ENCODE results near the gene TNS1.

The TNS1 gene

DNA sequence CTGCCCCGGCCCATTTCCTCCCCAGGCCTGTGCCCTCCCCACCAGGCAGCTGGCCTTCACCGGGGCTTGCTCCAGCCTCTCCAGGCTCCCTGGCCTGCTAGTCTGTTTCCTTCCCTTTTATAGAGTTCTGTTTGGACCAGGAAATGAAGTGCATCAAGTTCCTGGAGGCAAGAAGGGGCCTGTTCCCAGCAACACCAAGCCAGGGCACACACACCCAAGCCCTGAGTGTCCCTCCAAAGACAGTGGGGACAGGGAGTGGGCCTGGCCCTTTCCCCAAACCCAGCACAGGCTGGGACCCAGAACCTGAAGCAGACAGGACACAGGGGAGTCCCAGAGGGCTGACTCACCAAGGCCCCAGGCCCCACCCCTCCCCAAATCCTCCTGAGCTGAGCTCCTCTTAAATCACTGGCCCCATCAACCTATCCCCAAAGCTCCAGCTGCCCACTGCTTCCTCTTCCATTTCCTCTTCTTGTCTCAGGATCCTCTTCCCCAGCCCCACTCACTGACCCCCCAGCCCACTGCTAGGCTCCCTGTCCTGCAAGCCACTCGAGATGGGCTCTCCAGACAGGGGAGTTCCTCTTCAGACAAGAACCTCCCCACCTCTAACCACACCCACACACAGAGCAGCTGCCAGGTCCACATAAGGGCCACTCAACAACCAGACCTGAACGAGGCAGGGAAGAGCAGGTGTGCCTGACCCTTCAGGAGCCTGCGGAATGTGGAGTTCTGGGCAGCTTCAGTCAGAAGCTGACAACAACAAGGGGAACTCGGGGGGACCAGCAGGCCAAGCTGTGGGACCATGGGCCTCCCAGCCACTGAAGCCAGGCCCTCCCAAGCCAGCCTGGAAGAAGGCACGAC lies 74.2 kb downstream of the TNS1 start:
- DNase-seq = no peak

DNA sequence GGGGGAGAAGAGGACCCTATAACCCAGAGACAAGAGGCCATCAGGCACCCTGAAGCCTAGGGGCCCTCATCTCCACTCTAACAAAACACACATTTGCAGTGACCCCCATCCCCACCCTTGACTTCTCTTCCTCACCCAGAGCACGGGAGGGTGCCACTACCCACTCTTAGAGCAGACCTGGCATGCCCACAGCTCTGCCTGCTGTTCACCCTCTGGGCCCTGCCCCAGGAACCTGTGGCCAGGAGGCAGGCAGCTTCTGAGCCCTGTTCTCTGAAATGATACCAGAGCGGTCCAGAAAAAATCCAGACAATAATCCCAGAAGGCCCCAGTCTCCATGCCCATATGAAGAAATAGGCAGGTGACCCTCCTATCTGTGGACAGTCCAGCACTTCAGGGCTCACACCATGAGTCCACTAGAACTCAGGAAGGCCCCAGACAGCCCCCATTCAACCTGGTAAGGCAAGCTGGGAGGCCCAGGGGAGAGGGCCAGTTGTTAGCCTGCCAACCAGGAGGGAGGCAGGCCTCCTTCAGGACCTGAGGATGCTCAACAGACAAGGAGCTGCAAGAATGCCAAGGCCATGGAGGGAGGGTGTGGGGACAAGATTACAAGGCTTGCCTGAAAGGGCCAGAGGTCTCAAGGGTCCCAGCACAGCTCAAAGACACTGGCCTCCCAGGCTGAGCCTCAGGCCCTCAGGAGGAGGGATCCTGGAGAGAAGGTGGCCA lies 75.0 kb downstream of the TNS1 start:
- no peak for DNase-seq

DNA sequence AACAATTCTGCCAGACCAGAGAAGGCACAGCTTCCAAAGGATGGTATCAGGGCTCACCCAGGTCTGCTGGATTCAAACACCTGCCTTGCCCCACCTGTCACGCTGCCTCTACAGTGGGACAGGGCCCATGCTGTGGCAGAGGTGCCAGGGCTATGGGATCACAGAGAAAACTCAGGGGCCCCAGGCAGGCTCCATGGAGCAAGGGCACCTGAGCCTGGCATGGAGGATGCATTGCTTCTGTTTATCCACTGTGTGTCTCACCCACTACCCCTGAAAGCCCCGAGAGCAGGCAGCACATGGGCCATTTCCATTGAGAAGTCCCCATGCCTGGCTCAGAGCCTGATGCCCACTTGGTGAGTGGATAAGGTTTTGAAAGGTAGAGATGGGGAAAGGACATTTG lies 76.0 kb downstream of the TNS1 start:
- DNase-seq = no peak

DNA sequence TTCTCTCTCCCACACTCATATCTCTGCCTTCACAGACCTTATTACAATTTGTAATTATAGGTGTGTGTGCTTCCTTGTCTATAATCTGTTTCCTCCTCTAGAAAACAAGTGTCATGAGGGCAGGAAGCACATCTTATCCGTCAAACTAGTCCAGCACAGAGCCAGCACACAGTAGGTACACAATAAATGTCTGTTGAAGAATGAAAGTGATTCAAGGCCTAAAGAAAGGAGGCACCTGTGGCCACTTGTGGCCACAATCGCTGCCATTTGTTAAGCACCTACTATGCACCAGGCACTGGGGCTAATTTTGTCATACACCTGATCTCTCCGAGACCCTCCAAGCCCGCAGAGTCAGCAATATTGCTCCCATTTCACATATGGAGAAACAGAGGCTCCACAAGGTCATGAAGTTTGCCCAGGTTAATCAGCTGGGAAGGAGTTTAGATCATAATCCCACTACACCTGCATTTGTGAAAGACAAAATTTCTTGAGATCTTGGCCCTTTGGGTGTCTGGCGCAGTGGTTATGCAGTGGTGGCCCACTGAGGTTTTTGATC lies 78.4 kb downstream of the TNS1 start:
- DNase-seq = no peak

DNA sequence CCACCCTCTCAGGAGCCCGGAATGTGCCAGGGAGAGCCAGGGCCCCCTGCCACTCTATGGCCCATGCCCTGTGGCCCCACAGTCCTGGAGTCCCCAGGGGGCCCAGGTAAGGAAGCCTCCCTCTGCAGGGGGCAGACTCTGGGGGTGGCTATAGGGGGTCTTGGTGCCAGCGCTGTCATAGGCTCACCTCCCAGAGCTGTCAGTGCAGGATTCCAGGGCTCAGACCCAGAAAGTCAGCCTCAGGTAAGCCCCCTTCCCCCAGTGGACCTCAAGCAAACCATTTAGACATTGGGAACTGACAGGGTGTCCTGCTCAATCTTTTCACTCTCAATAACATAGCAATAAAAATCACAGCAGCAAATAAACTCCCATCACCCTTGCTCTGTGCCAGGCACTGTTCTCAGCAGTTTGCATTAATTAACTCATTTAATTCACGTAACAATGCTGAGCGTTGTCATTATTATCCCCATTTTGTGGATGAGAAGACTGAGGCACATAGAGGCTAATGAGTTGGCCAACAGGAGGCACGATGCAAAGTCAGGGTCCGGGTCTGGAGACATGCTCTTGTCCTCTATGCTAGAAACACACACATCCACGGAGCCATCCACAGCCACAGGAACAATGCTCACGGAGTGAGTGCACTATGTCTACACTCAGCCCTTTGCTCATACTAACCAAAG lies 79.6 kb downstream of the TNS1 start:
- no peak for DNase-seq

DNA sequence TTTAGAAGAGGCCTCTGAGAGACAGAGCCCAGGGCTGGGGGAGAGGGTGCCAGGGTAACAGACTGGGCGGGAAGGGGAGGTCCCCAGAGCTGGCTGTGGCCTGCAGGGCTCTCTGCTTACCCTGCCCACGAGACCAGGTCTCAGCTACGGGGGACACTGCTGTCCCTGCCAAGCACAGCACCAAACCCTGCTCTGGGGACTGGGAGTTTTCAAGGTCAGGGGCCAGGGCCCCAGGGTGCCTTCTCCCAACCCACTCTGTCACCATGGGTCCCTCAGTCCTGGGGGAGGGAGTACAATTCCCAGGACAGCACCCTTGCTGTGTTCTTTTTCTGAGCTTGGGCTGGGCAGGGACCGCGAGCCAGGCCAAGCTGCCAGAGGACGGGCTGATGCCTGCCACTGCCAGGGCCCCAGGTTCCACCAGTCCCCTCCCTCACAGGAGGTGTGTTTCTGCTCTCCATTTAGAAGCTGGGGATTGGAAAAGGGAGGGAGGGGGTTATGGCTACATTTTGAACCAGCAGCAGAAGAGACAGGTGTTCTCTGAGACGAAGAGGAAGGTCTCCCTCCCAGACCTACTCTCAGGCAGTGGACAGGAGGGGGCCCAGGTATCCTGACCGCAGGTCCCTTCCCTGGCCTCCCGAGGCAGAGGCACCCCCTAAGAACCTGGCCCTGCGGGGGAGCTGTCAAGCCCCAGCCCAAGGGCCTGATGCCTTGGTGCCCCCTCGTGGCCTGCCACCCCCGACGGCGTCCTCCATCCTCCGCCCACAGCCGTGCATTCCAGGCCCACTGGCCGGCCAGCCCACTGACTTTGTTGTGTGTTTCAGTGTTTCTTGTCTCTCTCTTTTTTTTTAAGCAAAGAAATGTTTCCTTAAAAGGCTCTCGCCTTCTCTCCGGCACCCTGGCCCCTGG lies 80.4 kb downstream of the TNS1 start:
- no peak for DNase-seq

DNA sequence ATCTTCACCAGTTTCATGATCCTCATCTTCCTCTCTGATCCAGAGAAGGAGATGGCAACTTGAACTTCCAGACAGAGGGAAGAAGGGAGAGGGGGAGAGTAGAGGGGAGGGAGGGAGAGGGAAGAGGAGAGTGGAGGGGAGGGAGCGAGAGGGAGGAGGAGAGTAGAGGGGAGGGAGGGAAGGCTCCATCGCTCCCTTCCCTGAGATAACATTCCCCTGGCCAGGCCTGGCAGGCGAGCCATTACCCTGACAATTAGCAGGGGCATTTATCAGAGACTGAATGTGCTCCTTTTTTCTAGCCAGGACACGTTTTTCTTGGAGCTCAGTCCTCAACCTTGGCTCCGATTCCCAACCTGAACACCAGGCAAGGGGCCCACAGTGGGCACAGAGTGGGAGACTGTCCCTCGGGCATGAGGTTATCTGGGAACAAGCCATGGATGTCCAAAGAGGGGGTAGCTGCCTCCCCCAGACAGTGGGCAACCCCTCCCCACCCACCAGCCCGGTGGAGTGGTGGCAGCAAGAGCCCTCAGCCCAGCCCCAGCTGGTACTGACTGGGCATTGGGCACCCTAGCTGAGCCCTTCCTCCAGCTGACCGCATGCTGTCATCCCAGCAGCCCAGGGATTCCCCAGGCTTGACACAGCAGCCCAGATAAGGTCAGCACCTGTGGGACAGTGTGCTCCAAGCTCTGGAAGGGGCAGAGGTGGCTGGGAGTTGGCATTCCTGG lies 81.8 kb downstream of the TNS1 start:
- DNase-seq = no peak

DNA sequence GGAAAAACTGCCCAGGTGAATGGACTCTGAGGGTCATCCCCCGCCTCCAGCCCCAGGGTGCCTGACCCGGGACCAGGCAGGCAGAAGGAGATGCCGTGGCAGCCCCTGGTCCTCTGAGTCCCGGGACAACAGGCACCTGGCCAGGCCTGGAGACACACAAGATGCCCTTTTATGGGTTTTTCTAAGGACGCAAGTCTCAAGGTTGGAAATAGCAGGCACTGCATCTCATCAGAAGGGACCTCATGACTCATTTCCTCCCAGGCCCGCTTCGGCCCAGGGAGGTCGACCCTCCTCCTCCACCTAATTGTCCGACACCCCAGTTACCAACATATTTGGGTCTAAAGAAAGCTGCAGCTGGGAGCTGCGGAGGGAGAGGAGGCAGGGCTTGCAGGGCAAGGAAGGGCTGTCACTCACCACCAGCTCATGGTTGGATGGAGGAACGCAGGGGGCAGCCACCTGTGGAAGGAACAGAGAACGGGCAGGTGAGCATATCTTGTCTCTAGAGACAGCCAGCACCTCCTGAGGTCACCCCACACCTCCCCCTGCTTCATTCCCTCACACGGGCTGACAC lies 82.9 kb downstream of the TNS1 start:
- no peak for DNase-seq

DNA sequence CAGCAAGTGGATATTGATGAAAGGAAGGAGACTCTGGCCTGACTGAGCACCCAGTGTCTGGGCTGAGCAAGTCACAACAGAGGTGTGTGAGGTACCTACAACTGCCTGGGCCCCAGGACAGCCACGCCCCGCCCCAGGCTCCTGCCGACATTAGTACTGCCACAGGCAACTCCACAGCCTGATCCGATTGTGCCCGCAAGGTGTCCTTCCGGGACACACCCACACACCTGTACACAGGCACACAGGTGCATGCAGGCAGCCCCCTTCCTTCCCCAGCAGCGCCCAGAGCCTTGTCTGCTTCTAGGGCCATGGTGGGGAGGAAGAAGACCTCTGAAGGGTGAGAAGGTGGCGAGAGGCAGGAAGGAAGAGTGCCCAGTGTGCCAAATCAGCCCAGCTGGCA lies 83.6 kb downstream of the TNS1 start:
- DNase-seq = no peak

DNA sequence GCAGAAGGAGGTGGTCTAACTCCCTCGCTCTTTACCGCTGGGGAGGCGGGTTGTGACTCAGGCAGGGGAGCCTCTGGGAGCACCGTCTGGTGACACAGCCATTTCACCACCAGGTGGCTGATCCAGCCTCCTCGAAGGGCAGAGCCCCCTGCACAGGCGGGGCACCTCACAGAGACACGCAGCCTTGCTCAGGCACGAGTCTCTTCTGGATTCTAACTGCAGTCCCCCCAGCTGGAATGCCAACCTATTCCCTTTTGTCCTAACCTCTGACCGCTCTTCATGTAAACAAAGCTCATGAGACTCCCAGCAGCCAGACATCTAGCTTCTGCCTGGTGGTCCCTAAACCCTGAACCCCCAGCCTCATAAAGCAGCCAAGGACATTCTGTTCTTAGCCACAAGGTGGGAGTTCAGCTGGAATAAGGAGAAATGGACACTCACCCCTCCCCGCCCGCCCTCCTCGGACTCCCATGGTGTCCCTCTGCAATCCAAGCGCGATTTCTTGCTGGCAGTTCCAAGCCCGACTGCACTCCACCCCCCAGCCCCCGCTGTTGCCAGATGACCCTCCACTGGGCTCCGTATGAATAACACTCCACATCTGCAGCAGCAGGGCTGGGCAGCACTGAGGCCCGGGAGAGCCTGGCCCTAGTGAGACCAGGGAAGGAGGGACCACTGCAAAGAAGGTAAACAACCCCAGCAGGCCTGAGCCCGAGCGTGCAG lies 84.3 kb downstream of the TNS1 start:
- DNase-seq = no peak

DNA sequence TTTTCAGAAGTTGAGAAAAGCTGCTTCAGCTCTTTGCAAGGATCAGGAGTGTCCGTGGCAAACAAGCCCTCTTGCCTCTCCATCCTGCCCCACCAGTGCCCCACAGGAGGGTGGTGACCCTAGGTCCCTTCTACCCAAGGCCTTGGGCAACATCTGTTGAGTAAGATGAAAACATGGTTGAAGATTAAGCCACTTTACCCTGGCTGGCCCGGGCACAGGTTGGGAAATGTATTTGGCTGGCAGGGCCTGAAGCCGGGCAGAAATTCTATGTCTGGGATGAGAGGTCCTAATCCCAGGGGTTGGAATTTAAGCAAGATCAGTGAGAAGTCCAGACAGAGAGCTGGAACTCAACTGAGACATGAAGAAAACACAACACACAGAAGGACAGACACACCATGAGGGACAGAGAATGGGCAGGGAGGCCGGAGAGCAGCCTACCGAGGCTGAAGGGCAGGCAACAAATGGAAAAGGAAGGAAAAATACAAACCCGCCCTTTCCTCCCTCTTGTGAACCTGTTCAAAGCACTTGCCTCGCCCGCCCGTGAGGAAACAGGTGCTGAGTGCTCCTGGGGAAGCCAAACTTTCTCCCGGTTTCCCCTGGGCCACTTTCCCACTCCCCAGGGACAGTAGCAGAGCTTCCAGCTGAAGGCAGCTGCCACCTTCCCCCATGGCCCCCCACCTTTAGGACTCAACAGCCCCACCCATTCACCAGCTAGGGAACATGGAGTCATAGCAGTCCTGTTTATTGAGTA lies 86.1 kb downstream of the TNS1 start:
- DNase-seq = no peak

DNA sequence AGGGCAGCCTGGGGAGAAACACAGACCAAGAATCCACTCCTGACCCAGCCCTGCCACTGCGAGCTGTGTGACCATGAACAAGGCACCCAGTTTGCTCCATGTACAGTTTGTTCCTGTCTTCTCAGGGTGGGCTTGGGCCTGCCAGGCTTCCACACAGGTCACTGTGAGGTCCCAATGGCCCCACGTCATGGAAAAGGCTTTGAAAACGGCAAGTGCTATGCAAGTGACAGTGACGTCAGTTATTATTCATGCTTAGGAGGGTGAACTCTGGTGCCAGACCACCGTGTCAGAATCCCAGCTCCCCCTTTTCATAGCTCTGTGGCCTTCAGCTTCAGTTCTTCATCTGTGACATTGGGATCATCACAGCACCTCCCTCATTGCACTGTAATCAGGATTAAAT lies 87.1 kb downstream of the TNS1 start:
- no peak for DNase-seq

DNA sequence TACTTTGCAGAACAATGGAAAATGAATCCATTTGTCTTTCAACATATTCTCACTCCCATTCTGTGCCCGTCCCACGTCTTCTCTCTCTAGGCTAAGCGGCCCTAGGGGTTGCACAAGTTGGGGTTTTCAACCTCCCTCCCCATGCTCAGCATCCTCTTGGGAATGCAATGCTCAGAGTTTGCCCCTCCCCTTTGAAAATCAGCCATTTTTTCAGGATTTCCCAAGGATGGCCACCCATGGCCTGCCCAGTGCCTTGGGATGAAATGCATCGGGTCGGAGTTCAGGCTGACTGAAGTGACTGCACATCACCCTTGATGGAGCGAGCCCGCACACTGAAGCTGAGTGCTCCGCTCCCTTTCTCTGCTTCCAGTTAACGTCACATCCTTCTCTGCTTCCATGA lies 87.9 kb downstream of the TNS1 start:
- no peak for DNase-seq

DNA sequence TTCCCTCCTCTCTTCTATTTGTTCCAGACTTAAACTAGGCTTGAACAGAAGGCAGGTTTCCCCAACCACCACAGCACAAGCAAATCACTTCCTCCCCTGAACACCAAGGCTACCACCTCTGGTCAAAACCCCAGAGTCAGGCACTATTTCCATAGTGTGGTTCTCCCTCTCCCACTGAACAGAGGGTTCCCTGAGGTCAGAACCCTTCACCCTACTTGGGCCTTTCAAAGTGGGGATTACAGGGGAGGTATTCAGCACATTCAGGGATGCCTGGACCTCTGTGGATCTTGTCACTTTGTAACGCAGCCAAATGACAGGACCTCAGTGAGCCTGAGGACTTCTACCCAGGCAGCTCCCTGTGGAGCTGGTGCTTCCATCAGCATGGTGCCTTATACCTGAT lies 88.7 kb downstream of the TNS1 start:
- no peak for DNase-seq

DNA sequence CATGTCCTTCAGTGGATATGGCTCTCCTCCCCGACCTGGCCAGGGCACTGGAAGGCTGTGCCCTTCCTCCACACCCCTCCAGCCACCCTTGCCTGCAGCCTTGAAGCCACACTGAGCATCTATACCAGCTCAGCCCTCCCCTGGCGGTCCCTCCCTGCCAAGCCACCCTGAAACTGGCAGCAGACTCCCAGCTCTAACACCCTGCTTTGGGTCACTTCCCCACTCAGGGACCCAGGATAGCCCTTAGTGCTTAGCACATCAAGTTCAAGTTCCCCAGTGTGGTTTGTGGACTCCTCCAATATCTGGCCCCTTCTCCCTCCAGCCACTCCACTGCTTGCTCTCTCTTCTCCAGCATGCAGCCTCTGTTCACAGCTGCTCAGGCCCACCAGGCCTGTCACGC lies 89.4 kb downstream of the TNS1 start:
- DNase-seq = no peak

DNA sequence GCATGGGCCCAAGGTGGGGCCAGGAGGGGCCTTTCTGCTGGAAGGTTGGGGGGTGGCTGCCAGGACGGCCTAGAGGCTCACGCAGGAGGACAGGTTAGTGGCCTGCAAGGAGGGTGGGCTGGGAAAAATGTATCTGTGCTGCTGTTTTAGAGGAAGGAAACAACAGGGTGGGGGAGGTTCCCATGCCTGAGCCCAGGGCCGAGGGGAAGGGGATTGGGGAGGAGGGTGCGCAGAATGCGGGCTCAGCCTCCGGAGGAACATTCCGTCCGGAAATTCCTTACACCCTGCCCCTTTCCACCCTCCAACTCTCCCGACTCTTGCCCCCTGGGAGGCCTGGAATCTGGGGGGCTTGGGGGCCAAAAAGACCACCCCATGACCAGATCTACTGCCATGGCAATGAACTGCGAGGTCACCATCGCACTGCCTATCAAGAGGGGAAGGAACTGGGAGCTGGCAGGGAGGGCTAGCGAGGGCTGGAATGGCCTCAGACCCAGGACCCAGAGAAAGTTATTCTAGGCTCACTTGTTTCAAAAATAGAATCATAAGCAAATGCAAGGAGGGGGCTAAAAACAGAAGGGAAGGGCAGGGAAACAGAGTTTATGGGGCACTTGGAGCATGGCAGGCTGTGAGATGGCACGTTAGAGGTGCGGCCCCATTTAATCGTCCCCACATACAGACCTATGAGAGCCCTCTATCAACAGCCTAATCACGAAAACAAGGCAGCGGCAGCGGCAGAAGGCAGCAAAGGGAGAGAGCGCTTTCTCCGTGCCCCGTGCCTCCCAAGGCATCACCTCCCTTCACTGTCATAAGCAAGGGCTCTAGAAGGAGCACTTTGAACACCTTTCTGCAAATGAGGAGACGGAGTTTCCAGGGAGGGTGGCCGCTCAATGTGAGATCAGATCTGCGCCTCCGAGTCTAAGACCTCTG lies 90.4 kb downstream of the TNS1 start:
- no peak for DNase-seq

DNA sequence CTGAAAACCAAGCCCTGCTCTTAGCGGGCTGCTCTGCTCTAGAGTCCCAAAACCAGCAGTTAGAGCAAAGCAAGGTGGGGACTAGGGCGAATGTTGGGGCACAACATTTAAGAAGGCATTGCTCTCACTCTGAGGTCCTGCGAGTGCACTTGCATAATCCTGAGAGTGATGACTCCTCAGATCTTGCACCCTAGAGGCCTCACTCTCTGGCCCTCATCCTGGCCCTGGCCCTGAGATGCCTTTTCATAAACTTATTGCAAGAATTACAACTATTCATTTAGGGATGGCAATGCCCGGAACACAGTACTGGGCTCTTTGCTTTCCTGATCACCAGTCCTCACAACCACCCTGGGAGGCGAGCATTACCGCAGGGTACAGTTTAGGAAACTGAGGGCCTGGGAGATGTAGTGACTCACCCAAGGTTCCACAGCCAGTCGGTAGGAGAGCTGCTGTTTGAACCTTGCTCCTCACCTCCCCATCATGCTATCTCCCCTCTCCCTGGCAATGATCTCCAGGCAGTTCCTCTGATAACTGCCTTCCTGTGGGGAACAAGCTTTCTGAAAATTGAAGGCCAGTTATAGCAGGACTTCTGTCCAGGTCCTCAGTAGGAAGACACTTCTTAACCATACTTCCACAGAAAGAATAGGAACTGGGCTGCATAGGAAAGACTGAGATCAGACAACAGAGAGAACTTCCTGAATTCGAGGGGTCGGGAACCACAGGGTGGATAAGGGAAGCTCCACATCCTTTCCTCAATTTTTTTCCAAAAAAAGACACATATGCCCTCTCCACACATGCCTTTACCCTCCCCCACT lies 91.3 kb downstream of the TNS1 start:
- no peak for DNase-seq

DNA sequence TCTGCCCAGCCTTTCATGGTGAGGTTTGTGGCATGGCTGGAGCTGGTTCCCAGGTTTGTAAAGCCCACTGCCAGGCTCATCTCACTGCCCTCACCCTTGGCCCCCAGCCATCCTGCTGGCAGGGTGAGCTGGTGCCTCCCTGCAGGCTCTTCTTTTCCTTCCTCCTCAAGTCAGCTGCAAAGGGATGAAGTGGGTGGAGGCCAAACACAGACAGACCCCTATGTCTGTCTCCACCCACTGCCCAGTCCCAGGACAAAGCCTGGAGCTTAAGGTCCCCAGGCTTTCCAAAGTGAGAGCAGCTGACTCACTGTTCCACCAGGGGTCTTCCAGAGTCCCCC lies 92.0 kb downstream of the TNS1 start:
- DNase-seq = no peak

Measured in NCI-H1694 treated with DMSO at 0.1 percent for 48 hours (cell line).